C4-2B (cell line): ENCODE measurements around the gene TM7SF3.

ENCODE experiments used
- H3K27ac ChIP-seq: fragments of 450-650 bp; 2 replicates; pipeline ENCODE4 v1.5.1; 2017
- CTCF ChIP-seq: fragments of 450-650 bp; conservative IDR thresholded peaks from 2 replicates; pipeline ENCODE4 v1.5.1; 2017; ENCODE audit warnings: mild to moderate bottlenecking
- ZFX ChIP-seq: fragments of 450-650 bp; IDR thresholded peaks from 2 replicates; pipeline ENCODE4 v1.6.1; 2017

TM7SF3 gene

GRCh38 chr12:27013611-27014084 is 536 bp downstream of the TM7SF3 start:
- peak overlapping the region; percentile 82 for H3K27ac ChIP-seq
- TF ChIP-seq CTCF (no peak), ZFX (no peak)

- TF ChIP-seq ZFX (no peak), CTCF (no peak)
- H3K27ac ChIP-seq: peak overlapping the region; percentile 30; the same call in 1 of the 2 replicates
Measured at GRCh38 chr12:27012982-27013255, 1.3 kb downstream of the TM7SF3 start.

- peak overlapping the region; percentile 30; the same call in 1 of the 2 replicates for H3K27ac ChIP-seq
- TF ChIP-seq CTCF: no peak
- TF ChIP-seq ZFX: no peak
Measured at GRCh38 chr12:27012239-27012981, 1.8 kb downstream of the TM7SF3 start.

GRCh38 chr12:27009881-27010301 is 4.3 kb downstream of the TM7SF3 start:
- H3K27ac ChIP-seq: no peak overlapping the region
- no peak for TF ChIP-seq CTCF
- no peak for TF ChIP-seq ZFX

- no peak overlapping the region for H3K27ac ChIP-seq
- TF ChIP-seq CTCF (no peak), ZFX (no peak)
Measured at GRCh38 chr12:27008081-27008480, 6.1 kb downstream of the TM7SF3 start.

GRCh38 chr12:27006797-27007467 is 7.3 kb downstream of the TM7SF3 start:
- TF ChIP-seq CTCF (no peak), ZFX (no peak)
- H3K27ac ChIP-seq: no peak overlapping the region

- TF ChIP-seq ZFX (no peak), CTCF (no peak)
- no peak overlapping the region for H3K27ac ChIP-seq
Measured at GRCh38 chr12:27005495-27005894, 8.7 kb downstream of the TM7SF3 start.
